HepG2 (cell line): ENCODE results near the gene SIRT7. TPM values are rescaled to one million over a fixed set of nuclear protein-coding genes. Genes with fewer than 3 reads are reported as not detected.
A peak's percentile ranks its signal among the peaks of the same experiment; 100 is the strongest.

Experiments
- ETV6 ChIP-seq: sonication (generic); formaldehyde crosslinking; conservative IDR thresholded peaks from 2 replicates; pipeline ENCODE4 v1.4.0; 2020; ENCODE audit warnings: missing genetic modification reagents
- ISL2 ChIP-seq: sonication (generic); formaldehyde crosslinking; IDR thresholded peaks from 2 replicates; pipeline ENCODE4 v1.5.0; 2020; ENCODE audit warnings: missing genetic modification reagents
- MAF1 ChIP-seq: sonication (generic); formaldehyde crosslinking; IDR thresholded peaks from 2 replicates; pipeline ENCODE4 v1.5.0; 2020; ENCODE audit warnings: missing genetic modification reagents, borderline replicate concordance
- NFIB ChIP-seq: sonication (generic); formaldehyde crosslinking; IDR thresholded peaks from 2 replicates; pipeline ENCODE4 v1.9.0; 2021; ENCODE audit warnings: missing genetic modification reagents, mild to moderate bottlenecking, borderline replicate concordance
- U2AF2 ChIP-seq: fragments of 200-400 bp; formaldehyde crosslinking; IDR thresholded peaks from 2 replicates; pipeline ENCODE4 v1.6.1; 2017; ENCODE audit warnings: low read depth, mild to moderate bottlenecking, low read length
- ZBTB38 ChIP-seq: sonication (generic); formaldehyde crosslinking; IDR thresholded peaks from 2 replicates; pipeline ENCODE4 v1.5.1; 2020; ENCODE audit warnings: mild to moderate bottlenecking, missing genetic modification reagents
- ZNF20 ChIP-seq: sonication (generic); formaldehyde crosslinking; IDR thresholded peaks from 2 replicates; pipeline ENCODE4 v1.4.0; 2020; ENCODE audit warnings: mild to moderate bottlenecking, moderate library complexity, missing genetic modification reagents
- ZNF34 ChIP-seq: sonication (generic); formaldehyde crosslinking; IDR thresholded peaks from 2 replicates; pipeline ENCODE4 v1.4.0; 2020; ENCODE audit warnings: mild to moderate bottlenecking, missing genetic modification reagents, borderline replicate concordance
- ZNF367 ChIP-seq: sonication (generic); formaldehyde crosslinking; IDR thresholded peaks from 2 replicates; pipeline ENCODE4 v1.4.0; 2020; ENCODE audit warnings: missing genetic modification reagents, borderline replicate concordance
- polyA plus RNA-seq, 8 experiments: library from polyadenylated mRNA; depleted of rRNA in 3 of 8; stranded (reverse) in 7 of 8; unstranded in 1 of 8; fragments of >200 nt; fragmentation: Illumina TruSeq in 4 of 8; extraction: Trizol in 4 of 8; gene quantifications; 2 replicates each; pipeline versions ENCODE4 v1.2.1 to v1.2.3, GENCODE V29; 2011 to 2016; ENCODE audit warnings: low read depth in 4 of 8, missing spikeins in 1 of 8, mixed read lengths in 1 of 8; ENCODE audit not compliant: insufficient read depth in 1 of 8
- total RNA-seq, 5 experiments: library from RNA; depleted of rRNA; stranded (reverse); fragments of >200 nt; fragmentation: Illumina TruSeq; extraction: Trizol; gene quantifications; 2 replicates each; pipeline ENCODE4 v1.2.3, GENCODE V29; 2016; ENCODE audit warnings: low read depth in 1 of 5
- TF ChIP-seq, protein P1 (sequence below): sonication (generic); formaldehyde crosslinking; IDR thresholded peaks from 2 replicates; pipeline ENCODE4 v1.4.0; 2020; ENCODE audit warnings: mild to moderate bottlenecking, missing genetic modification reagents
- TF ChIP-seq, protein P2 (sequence below): sonication (generic); formaldehyde crosslinking; IDR thresholded peaks from 2 replicates; pipeline ENCODE4 v1.5.1; 2020; ENCODE audit warnings: missing genetic modification reagents, mild to moderate bottlenecking, borderline replicate concordance
- TF ChIP-seq, protein P3 (sequence below), 2 experiments: fragments of 450-650 bp in 1 of 2; sonication (generic) in 1 of 2; formaldehyde crosslinking in 1 of 2; IDR thresholded peaks; 2 replicates each; pipeline versions ENCODE4 v1.6.1 to v1.8.0; 2016 to 2022; ENCODE audit warnings: antibody characterized with exemption in 1 of 2, mild to moderate bottlenecking in 1 of 2, missing genetic modification reagents in 1 of 2

The SIRT7 gene
- total and polyA plus RNA-seq, 2 of the 13 experiments (the other 11 are each of a cell fraction or from before 2014, with no cell fraction given), result 8.3 to 24.8 TPM

GRCh38 chr17:81871387-81872230 lies 46.4 kb downstream of the SIRT7 start (continued):
- peak; percentile 100 for TF ChIP-seq ZBTB38 (CRISPR knock-in tag)
- TF ChIP-seq ISL2, result peak; percentile 29; the same call in 1 of the 2 replicates
- TF ChIP-seq, protein P1, sequence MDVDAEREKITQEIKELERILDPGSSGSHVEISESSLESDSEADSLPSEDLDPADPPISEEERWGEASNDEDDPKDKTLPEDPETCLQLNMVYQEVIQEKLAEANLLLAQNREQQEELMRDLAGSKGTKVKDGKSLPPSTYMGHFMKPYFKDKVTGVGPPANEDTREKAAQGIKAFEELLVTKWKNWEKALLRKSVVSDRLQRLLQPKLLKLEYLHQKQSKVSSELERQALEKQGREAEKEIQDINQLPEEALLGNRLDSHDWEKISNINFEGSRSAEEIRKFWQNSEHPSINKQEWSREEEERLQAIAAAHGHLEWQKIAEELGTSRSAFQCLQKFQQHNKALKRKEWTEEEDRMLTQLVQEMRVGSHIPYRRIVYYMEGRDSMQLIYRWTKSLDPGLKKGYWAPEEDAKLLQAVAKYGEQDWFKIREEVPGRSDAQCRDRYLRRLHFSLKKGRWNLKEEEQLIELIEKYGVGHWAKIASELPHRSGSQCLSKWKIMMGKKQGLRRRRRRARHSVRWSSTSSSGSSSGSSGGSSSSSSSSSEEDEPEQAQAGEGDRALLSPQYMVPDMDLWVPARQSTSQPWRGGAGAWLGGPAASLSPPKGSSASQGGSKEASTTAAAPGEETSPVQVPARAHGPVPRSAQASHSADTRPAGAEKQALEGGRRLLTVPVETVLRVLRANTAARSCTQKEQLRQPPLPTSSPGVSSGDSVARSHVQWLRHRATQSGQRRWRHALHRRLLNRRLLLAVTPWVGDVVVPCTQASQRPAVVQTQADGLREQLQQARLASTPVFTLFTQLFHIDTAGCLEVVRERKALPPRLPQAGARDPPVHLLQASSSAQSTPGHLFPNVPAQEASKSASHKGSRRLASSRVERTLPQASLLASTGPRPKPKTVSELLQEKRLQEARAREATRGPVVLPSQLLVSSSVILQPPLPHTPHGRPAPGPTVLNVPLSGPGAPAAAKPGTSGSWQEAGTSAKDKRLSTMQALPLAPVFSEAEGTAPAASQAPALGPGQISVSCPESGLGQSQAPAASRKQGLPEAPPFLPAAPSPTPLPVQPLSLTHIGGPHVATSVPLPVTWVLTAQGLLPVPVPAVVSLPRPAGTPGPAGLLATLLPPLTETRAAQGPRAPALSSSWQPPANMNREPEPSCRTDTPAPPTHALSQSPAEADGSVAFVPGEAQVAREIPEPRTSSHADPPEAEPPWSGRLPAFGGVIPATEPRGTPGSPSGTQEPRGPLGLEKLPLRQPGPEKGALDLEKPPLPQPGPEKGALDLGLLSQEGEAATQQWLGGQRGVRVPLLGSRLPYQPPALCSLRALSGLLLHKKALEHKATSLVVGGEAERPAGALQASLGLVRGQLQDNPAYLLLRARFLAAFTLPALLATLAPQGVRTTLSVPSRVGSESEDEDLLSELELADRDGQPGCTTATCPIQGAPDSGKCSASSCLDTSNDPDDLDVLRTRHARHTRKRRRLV, result 0 out of 2 replicates have a peak, but pooled peaks have one; percentile 32
- no peak for TF ChIP-seq U2AF2
- TF ChIP-seq, protein P2, sequence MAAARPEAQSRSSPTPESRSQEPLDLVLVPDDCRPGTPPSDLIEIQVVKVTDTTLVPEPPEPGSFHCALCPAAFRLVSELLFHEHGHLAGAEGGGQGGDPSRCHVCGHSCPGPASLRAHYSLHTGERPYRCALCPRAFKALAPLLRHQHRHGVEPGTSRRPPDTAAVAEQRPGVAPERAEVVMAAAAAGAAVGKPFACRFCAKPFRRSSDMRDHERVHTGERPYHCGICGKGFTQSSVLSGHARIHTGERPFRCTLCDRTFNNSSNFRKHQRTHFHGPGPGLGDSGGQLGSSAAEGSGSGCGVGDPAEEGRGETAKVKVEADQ (CRISPR knock-in tag), result no peak; the same call in 1 of the 2 replicates
- TF ChIP-seq ZNF34, result peak; percentile 78
- no peak for TF ChIP-seq NFIB
- TF ChIP-seq ZNF20, result peak; percentile 38; the same call in 1 of the 2 replicates
- TF ChIP-seq, protein P3, sequence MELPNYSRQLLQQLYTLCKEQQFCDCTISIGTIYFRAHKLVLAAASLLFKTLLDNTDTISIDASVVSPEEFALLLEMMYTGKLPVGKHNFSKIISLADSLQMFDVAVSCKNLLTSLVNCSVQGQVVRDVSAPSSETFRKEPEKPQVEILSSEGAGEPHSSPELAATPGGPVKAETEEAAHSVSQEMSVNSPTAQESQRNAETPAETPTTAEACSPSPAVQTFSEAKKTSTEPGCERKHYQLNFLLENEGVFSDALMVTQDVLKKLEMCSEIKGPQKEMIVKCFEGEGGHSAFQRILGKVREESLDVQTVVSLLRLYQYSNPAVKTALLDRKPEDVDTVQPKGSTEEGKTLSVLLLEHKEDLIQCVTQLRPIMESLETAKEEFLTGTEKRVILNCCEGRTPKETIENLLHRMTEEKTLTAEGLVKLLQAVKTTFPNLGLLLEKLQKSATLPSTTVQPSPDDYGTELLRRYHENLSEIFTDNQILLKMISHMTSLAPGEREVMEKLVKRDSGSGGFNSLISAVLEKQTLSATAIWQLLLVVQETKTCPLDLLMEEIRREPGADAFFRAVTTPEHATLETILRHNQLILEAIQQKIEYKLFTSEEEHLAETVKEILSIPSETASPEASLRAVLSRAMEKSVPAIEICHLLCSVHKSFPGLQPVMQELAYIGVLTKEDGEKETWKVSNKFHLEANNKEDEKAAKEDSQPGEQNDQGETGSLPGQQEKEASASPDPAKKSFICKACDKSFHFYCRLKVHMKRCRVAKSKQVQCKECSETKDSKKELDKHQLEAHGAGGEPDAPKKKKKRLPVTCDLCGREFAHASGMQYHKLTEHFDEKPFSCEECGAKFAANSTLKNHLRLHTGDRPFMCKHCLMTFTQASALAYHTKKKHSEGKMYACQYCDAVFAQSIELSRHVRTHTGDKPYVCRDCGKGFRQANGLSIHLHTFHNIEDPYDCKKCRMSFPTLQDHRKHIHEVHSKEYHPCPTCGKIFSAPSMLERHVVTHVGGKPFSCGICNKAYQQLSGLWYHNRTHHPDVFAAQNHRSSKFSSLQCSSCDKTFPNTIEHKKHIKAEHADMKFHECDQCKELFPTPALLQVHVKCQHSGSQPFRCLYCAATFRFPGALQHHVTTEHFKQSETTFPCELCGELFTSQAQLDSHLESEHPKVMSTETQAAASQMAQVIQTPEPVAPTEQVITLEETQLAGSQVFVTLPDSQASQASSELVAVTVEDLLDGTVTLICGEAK (IDR thresholded peaks at IDR 0.05), result no peak
- TF ChIP-seq, protein P3 (CRISPR knock-in tag; IDR thresholded peaks at IDR 0.05), result peak; percentile 83; the same call in 1 of the 2 replicates
- peak; percentile 82 for TF ChIP-seq ETV6
- TF ChIP-seq ZNF367 (CRISPR knock-in tag), result no peak; the same call in 1 of the 2 replicates
- no peak for TF ChIP-seq MAF1 (CRISPR knock-in tag)
